HG03378 (cell line): ENCODE results near the gene SOBP.

ENCODE experiments used
- ATAC-seq: cut with Tn5 transposase; IDR thresholded peaks from one replicate; pipeline ENCODE4 v1.9.1; 2021; ENCODE audit warnings: mild to moderate bottlenecking, moderate library complexity; ENCODE audit not compliant: unreplicated experiment

The SOBP gene

DNA sequence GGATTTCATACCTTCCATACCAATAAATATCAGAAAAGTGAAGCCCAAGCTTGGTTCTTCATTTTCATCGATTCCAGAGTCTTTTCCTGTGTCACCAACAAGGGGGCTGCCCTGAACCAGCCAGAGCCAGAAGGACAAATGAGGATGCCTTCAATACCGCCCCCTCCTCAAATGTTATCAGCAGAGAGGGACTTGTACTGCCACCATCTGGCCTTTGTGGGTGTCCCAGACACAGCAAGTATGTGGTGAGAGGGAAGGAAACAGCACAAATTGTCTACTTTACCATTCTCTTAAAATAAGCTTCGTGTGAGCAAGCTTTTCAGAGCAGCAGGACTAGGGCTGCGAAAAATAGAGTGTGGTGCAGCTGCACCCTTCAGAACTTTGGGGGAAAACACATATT lies 165.3 kb downstream of the SOBP start:
- ATAC-seq = no peak

DNA sequence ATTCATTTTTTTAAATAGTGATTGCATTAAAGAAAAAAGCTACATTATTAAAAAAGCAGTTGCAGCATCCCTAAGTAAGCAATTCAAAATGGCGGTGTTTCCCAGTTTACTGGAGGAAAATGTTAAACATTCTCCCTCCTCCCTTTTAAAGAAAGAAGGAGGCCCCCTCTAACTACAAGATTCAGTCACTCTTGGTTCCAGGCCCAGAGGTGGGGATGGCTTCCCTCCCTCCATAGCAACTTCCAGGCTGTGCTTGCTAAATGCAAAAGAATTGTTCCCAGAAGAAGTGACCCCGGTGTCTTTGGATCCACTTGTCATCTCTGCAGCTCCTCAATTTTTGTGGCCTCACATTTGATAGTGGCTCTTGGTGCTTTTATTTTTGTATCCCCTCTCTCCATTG lies 165.9 kb downstream of the SOBP start:
- ATAC-seq = no peak

DNA sequence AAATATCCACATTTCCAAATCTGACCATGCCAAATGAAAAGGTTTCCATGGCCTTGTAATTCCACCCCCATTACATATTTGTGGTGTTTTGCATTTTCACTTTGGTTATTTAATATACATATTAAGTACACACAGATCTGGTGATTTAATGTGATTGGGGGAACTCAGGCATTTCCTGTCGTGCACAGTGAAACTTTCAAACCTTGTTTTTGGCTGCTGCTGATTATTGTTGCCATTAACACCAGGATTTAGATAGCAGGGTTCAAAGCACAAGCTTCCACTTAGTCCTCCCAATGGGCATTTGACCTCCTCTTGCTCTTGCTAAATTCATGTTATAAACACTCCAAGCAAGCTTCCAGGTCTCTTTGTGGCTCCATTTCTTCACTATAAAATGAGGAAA lies 166.5 kb downstream of the SOBP start:
- no peak for ATAC-seq

DNA sequence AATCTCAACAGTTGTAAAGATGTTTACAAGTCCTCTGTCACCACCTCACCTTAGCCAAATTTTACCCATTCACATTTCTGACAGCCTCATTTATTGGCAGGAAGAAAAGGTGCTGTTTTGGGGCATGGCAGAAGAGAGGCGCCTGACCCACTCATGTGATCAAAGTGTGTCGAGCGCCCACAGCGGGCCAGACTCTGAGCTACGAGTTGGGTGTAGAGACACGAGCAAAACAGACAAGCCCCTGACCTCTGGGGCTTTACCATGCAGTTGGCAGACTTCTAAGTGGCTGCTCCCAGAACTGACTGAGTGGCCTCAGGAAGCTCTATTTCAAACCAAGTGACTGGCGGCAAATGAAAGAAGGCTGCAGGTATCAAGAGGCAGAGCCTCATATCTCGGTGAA lies 167.0 kb downstream of the SOBP start:
- no peak for ATAC-seq

DNA sequence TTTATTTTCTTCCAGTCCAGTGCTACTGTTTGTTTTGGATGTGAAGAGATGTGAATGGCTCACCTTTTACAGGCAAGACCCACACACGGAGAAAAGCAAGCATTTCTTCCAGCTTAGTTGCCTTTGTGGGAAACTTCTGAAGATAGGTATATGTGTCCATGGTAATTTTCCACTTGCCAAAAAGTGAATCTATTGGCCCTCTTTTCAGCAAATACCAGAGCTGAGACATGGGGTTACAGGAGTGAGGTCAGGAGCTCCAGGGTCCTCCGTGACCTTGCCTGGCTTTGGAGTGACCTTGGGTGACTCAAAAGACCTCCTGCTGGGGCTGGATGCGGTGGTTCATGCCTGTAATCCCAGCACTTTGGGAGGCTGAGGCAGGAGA lies 167.4 kb downstream of the SOBP start:
- no peak for ATAC-seq

DNA sequence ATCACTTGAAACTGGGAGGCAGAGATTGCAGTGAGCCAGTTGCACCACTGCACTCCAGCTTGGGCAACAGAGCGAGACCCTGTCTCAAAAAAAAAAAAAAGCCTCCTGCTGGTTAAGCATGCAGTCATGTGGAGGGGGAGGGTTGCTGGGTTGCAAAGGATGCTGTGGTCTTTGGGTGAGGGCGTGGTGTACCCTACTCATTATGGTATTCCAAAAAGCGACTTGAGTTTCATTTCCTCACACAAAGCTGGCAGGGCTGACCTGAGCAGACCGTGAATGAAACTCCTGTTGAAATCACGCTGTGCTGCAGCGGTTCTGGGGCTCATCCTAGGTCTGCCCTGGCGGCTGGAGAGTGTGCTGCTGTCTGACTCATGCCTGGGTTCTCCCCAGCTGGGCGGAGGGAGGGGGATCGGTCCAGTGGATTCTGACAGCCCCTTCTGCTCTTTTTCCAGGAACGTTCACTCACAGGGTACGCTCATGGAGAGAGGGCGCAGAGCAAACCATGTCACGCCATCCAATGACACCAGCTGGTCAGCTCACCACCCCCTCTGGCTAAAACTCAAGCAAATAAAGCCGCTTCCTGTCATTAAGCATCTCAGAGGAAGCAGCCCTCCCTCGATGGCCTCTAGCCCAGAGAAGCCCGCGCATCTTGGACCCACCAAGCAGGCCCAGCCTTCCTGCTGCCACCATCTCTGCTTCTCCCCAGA lies 168.0 kb downstream of the SOBP start:
- peak; percentile 88 for ATAC-seq

DNA sequence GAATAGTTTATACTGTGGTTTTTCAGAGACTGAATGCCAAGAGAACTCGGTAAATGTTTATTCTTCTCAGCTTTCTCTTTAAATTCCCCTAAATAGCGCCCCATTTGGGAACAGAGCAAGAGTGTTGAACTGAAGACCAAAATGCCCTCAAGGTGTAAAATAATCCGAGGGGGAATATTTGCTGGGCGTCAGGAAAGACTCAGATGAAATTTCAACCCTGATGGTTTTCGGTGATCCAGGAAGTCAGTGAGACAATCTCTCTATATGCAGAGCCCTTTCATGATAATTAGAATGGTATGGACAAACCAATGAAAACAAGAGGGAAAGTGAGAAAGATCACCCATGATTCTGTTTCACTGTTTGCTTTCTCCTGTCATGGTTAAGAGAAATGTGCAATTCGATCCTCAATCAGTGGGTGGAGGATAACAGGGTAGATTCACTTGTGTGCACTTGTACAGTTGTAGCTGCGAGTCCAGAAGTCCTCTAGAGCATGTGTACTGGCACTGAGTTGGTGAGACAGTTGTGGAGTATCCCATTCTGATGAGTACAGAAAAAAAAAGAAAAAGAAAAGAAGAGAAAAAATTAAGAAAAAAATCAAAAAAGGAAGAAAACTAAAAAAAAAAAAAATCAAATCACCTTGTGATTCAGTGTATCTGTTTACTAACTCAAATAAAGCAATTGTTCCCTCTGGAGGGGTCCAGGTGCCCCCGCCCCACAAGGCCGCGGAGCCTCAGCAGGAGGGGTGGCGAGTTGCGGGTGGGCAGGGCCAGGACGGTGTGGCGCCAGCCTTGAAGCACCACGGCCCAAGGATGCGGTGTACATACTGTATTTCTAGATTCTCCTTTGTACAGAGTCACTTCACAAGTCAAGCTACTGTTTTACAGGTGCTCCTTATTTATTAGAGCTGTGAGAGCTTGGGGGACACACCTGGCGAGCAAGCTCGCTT lies 169.3 kb downstream of the SOBP start:
- no peak for ATAC-seq

DNA sequence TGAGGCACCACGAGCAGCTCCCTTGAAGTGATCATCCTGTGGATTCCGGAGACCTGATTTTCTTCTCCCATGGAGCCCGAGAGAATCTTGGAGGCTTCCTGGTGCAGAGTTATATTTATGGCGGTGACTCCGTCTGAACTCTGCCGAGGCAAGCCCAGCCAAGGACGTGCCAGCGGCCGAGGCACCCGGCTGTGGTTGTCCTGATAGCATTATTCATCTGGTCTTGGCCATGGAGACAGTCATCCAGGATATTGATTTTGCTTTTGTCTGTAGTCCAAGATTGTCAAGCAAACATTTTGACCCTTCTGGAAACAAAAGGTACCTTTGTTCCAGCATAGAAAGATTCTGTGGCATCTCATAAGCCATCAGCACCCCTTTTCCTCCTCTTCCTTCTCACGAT lies 170.9 kb downstream of the SOBP start:
- no peak for ATAC-seq

DNA sequence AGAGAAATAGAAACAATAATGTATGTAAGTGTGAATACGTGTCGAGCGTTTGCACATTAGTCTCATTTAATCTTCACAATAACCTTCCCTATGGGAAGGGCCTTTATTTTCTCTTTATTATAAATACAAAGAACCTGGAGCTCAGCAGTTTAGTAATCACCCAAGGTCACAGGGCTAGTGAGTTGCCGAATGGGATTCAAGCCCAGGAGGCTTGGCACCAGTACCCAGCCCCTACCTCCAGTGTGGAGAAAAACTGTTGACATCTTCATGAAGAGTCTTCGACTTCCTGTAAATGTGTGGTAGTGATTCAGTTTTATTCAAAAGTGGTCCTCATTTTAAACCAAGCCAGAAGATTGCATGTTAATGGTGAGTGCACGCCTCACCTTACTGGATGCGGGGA lies 171.4 kb downstream of the SOBP start:
- ATAC-seq = no peak

DNA sequence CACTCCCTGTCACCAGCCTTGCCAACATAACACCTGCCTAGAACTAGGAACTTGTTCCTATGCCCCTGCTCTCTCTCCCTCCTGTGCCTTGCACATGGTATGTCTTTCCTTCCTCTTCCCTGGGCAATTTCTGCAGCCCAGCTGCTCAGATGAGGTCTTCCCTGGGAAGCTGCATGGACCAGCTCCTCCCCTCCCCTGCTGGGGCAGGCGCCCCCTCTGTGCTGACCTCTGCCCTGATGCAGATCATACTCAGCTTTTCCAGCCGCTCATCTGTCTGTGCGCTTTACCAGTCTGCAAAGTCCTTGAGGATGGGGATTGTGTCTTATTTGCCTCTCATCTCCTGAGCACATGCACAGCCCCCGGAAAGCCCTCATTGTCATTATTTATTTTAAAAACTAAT lies 172.4 kb downstream of the SOBP start:
- no peak for ATAC-seq

DNA sequence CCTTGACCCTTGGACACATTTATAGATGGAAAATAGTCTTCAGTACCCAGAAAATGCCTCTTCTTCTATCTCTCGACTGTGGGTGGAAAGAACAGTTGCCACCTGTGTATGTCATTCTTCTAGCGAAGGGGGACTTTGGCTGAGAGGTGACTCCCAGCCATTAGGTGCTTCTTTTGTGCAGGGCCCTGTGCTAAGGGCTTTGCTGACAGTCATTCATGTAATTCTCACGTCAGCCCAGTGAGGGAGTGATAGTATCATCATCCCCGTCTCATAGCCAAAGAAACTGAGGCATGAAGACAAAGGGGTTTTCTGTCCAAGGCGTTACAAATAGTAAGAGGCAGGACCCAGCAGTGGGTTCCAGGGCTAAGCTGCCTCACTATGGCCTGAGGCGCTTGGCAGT lies 173.4 kb downstream of the SOBP start:
- ATAC-seq = no peak

DNA sequence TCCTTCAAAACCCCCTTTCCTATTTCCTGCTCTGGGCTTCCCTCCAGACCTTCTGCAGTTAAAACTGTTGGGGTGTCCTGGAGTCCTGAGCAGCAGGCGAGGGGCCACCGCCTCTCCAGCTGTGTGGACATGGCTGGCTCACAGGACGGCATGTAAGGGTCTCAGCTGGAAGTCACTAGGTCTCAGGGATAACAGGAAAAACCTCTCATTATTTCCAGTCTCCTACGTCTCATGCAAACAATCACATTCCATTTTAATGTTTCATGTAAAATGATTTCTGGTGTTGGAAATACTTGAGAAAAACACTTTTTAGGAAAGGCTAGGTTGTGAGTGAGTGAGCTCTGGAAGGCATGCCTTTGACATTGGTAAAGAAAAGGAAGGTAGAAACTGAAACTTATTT lies 175.5 kb downstream of the SOBP start:
- no peak for ATAC-seq

DNA sequence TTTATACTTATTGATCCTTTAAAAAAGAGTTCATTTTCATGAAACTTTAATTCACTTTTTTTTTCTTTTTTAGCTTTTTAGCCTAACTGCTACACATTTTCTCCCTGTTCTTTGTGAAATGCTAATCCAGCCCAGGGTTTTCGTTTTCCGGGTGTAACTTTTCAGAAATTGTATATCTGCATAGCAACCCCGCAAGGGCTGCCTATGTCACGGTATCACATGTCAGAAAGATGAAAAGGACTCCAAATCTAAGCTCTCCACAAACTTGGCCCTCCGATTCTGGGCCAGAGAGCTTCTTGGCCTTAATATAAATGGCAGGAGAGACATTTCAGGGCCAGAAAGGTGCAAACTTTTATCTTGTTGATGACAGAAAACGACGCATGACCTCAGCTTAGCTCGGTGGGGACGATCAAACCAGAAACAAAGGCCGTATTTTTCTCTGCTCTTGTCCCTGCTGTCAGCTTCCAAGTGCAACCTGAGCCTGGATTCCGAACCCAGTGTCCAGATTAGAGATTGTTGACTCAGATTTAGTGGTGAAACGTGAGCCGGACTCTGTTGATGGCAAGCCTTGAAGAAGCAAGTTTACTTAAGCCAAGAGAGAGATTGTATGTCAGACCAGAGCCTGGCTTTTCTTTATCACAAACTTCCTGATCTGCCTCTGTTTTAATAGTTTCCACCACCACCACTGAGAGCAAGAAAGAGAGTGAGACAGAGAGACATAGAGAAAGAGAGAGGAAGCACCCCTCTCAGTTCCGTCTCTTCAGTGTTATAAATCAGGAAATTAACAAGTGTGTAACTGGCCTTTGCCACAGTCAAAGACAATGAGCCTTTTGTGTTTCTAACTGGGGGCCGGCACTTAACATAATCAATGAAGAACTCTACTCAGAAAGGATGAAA lies 176.4 kb downstream of the SOBP start:
- no peak for ATAC-seq

DNA sequence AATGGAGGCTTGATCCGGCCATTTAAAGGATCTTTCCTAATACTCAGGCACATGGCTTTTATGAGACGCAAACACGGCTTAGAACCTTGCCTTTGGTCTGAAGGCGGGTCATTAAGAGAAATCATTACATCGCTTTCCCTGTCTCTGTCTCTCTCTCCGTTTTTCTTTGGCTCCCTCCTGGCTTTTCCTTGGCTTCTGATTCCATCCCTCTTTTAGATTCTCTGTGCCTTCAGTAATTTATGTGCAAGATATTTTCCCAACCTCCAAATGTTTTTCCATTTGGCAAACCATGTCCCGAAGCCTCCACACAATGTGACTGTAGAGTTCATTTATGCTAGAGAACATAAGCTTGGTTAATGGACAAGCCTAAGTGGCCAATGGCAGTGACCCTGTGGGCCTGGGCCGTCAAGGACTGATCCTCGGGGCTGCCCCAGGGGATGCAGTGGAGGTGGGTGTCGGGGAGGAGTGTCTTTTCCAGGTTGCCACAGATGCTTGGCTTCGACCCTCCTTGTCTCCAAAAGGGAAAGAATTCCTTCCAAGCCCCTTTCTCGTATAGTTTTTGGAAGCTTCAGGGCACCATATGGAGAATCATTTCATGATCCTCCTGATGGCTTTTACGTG lies 177.2 kb downstream of the SOBP start:
- no peak for ATAC-seq

DNA sequence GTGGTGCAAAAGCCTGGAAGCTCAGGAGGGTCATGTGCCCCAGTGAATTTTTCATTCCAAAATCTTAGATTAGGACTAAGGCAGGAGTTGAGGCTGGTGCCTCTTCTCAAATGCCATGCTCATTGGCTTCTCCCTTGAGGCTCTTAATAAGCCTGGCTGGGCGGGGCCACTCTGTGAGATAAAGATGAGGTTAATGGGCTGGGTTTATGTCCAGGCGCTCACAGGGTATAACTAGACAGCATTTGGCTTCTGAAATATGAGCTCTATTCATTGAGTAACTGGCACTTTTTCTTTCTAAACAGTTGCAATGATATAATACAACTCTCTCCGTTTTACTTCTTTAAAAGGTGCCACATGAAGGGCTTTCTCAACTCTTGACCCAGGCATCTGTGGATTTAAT lies 177.9 kb downstream of the SOBP start:
- ATAC-seq = no peak

DNA sequence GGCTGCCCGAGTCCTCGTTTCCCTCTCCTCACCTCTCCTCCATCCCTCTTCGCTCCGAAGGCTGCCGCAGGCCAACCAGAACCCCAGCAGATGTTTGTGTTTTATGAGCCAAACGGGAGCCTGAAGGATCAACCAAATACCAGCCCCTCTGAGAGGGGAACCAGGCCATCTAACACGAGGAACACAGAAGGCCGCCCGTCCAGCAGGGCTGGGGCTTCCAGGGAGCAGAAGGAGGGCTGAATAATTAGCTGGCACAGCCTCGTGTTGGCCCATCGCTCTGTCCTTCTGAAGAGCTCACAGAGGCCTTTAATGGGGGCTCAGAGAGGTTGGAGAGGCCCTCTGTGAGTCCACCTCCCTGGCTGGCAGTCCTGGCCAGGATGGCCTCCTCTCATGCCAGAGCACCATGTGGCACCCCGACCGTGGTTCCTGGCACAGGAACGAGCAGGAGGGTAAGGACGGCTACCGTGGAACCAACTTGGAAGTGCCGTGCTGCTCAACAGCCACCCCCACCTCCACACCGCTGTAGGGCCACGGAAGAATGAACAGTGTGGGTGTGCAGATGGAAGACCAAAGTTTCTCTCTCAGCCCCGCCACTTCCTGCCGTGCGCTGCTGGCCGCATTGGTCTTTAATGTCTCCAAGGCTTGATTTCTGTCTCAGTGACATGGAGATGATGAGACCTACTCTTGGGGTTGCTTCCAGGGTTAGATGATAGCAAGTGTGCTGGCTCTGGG lies 179.0 kb downstream of the SOBP start:
- ATAC-seq = peak; percentile 72

DNA sequence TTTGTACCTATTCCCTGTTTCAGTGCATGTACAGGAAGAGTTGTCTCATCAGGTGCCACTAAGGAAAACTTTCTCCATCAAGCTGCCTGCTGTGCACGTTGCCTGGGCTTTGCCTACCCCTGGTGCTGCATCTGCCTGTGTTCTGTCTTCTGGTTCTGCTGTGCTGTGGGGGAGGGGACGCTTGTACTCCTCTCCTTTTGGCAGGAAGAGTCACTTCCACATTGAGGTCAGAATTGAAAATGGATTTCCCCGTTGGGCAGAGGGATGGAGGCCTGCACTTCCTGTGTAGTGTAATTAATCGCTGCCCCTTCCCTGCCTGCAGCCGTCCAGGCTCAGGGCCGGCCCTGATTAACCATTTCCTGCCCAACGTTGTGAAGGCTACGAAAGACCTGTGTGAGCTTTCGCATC lies 180.9 kb downstream of the SOBP start:
- ATAC-seq = no peak

DNA sequence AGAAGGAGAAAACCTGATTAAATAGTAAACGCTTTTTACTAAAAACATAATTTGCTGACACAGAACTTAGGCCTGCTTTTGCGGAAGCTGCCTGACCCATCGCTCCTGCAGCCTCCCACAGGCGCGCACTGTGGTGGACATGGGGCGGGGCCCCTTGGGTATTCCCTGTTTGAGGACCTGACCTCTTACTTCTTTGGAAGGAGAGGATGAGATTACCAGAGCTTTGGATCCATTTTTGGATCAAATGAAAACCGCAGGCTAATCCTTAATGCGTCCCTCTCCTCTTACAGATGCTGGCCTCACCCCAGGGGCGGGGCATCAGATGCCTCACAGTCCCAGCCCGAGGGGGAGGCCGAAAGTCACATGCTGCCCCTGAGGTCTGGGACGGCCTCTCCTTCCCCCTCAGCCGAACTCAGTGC lies 183.2 kb downstream of the SOBP start:
- no peak for ATAC-seq

DNA sequence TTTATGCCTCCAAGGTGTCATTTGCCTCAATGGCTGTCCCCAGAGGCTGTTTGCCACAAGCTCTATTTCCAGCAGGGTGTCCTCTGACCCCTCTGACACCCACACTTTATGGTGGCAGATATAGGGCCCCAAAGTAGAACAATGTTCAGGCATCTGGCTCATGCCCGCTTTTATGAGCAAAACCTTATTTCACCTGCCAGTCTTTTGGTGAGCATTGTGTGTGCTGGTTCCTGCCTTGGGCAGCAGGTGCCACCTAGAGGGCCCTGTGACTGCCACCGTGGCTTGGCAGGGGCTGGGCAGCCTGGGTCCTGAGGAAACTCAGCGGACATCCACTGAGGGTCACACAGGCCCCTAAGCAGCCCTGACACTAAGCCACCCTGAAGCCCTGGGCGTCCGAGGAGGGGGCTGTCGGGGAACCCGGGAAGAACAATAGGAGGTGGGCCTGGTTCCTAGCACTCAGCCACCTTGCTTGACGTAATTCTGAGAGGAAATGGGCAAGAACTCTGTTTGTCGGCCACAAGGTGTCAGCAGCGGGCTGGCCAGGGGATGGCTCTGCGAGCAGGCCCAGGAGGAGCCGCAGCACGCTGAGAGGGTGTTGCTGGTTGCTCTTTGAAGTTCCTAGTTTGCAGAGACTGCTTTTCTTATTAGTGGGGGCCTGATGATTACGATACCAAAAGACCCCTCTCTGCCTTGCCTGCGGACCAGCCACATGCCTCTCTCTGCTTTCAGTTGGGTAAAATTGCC lies 185.2 kb downstream of the SOBP start:
- peak; percentile 82 for ATAC-seq
